B cell (primary cell): ENCODE results near the gene ADARB2. TPM values are rescaled to one million over a fixed set of nuclear protein-coding genes. Genes with fewer than 3 reads are reported as not detected.

Experiments used
- ATAC-seq: fragments of 200-7000 bp; cut with Tn5 transposase; one replicate; pipeline ENCODE4 v1.10.0; 2021; ENCODE audit warnings: low read depth, mild to moderate bottlenecking, moderate number of reproducible peaks, moderate library complexity
- CTCF ChIA-PET: fragments of 350-600 bp; sonication (Branson Sonifier 250); formaldehyde crosslinking; loops from one replicate; lab custom pipeline; 2021; ENCODE audit warnings: antibody characterized with exemption, inconsistent platforms; lab: Charles Lee
- POLR2A ChIA-PET: fragments of 350-600 bp; sonication (Branson Sonifier 250); formaldehyde crosslinking; loops from one replicate; lab custom pipeline; 2021; ENCODE audit warnings: antibody characterized with exemption; lab: Charles Lee
- DNase-seq: peaks from one replicate; pipeline ENCODE4 v3.0.0; 2013
- H2AFZ ChIP-seq: 2 replicates; pipeline ENCODE4 v1.6.1; 2012; ENCODE audit warnings: mild to moderate bottlenecking, low read depth, low read length; ENCODE audit not compliant: insufficient read depth, poor library complexity, severe bottlenecking
- H3K27ac ChIP-seq, 2 donors: 1 replicate in 1 of 2; 2 replicates in 1 of 2; pipeline ENCODE4 v1.5.1; 2012 to 2013; ENCODE audit warnings: low read length in 2 of 2, mild to moderate bottlenecking in 2 of 2, moderate library complexity in 1 of 2
- H3K27me3 ChIP-seq, 4 experiments: fragments of 200-600 bp in 1 of 4; sonication (generic) in 1 of 4; replicated peaks in 1 of 4; 1 replicate in 2 of 4; 2 replicates in 2 of 4; pipeline versions ENCODE4 v1.6.1 to v1.7.0; 2013 to 2016; ENCODE audit warnings: low read length in 3 of 4, mild to moderate bottlenecking in 2 of 4, mixed read lengths in 1 of 4, moderate library complexity in 1 of 4; ENCODE audit not compliant: insufficient read depth in 4 of 4, control insufficient read depth in 3 of 4; ENCODE audit errors: control extremely low read depth in 1 of 4
- H3K36me3 ChIP-seq, 2 experiments: replicated peaks in 1 of 2; 1 replicate in 1 of 2; 2 replicates in 1 of 2; pipeline versions ENCODE4 v1.6.1 to v1.7.1; 2013; ENCODE audit warnings: low read length in 1 of 2; ENCODE audit not compliant: insufficient read depth in 2 of 2, control insufficient read depth in 1 of 2; ENCODE audit errors: control extremely low read depth in 1 of 2, extremely low read depth in 1 of 2
- H3K4me1 ChIP-seq, 2 donors: fragments of 200-600 bp in 1 of 2; sonication (generic) in 1 of 2; 1 replicate in 1 of 2; 2 replicates in 1 of 2; pipeline versions ENCODE4 v1.5.1 to v1.6.1; 2013 to 2017; ENCODE audit warnings: low read length in 2 of 2; ENCODE audit not compliant: control insufficient read depth in 2 of 2, insufficient read depth in 2 of 2
- H3K4me2 ChIP-seq: replicated peaks from 2 replicates; pipeline ENCODE3; 2012; ENCODE audit warnings: mild to moderate bottlenecking, low read depth, low read length; ENCODE audit not compliant: poor library complexity, severe bottlenecking
- H3K4me3 ChIP-seq, 5 experiments: fragments of 200-600 bp in 1 of 5; sonication (generic) in 1 of 5; 1 replicate in 3 of 5; 2 replicates in 2 of 5; pipeline versions ENCODE4 v1.5.1 to v1.7.0; 2011 to 2016; ENCODE audit warnings: low read length in 4 of 5, mild to moderate bottlenecking in 4 of 5, low read depth in 2 of 5, control low read depth in 1 of 5, moderate library complexity in 1 of 5; ENCODE audit not compliant: insufficient read depth in 1 of 5; ENCODE audit errors: control extremely low read depth in 1 of 5, extremely low read depth in 1 of 5
- H3K79me2 ChIP-seq: fragments of 200-600 bp; sonication (generic); one replicate; pipeline ENCODE4 v1.6.0; 2016; ENCODE audit warnings: low read length; ENCODE audit not compliant: control insufficient read depth, insufficient read depth
- H3K9ac ChIP-seq: fragments of 200-600 bp; sonication (generic); 2 replicates; pipeline ENCODE4 v1.6.1; 2017; ENCODE audit warnings: mild to moderate bottlenecking, low read length, moderate library complexity
- H3K9me3 ChIP-seq, 3 donors: one replicate each; pipeline versions ENCODE4 v1.6.1 to v1.7.1; 2013; ENCODE audit warnings: low read length in 2 of 3; ENCODE audit not compliant: control insufficient read depth in 2 of 3, insufficient read depth in 1 of 3; ENCODE audit errors: control extremely low read depth in 1 of 3
- H4K20me1 ChIP-seq: 2 replicates; pipeline ENCODE4 v1.6.0; 2012; ENCODE audit warnings: mild to moderate bottlenecking, low read length; ENCODE audit not compliant: insufficient read depth, control insufficient read depth, poor library complexity, severe bottlenecking
- H3K27ac Mint-ChIP-seq: one replicate; pipeline ENCODE4 v1.8.0; 2021; ENCODE audit warnings: mixed read lengths
- H3K27me3 Mint-ChIP-seq: one replicate; pipeline ENCODE4 v1.8.0; 2021; ENCODE audit warnings: mixed read lengths
- H3K4me1 Mint-ChIP-seq: one replicate; pipeline ENCODE4 v1.8.0; 2021; ENCODE audit warnings: mixed read lengths
- H3K4me3 Mint-ChIP-seq: one replicate; pipeline ENCODE4 v1.8.0; 2021; ENCODE audit warnings: mixed read lengths
- H3K9me3 Mint-ChIP-seq: one replicate; pipeline ENCODE4 v1.8.0; 2022; ENCODE audit warnings: mixed read lengths; ENCODE audit not compliant: insufficient read depth
- EZH2 ChIP-seq: IDR thresholded peaks from 2 replicates; pipeline ENCODE4 v1.6.1; 2012; ENCODE audit warnings: borderline replicate concordance, low read depth, mild to moderate bottlenecking, moderate library complexity, low read length; ENCODE audit not compliant: insufficient read depth, poor library complexity, severe bottlenecking
- WGBS: methylation state at CpG from one replicate; pipeline ENCODE4 v1.1.5; 2013; ENCODE audit warnings: missing lambda C conversion rate; ENCODE audit not compliant: insufficient coverage; 5-methylcytosine and 5-hydroxymethylcytosine counted together
- intact Hi-C: fragments of 100-400 bp; cut with micrococcal nuclease; formaldehyde crosslinking; loops from one replicate; pipeline ENCODE4 v1.10.0; 2022
- polyA plus RNA-seq: library from polyadenylated mRNA; depleted of rRNA; stranded (reverse); fragments of >200 nt; gene quantifications from 2 replicates; pipeline ENCODE4 v1.2.3, GENCODE V29; 2012
- total RNA-seq, 2 donors: library from RNA; stranded (reverse); fragments of 120-200 nt in 1 of 2; gene quantifications; 1 replicate in 1 of 2; 2 replicates in 1 of 2; pipeline versions ENCODE4 v1.2.3 to v1.2.4, GENCODE V29; 2013 to 2022
- TF ChIP-seq, protein P1 (sequence below): fragments of 200-600 bp; IDR thresholded peaks from one replicate; pipeline ENCODE4 v1.8.0; 2022; ENCODE audit warnings: antibody characterized with exemption, mild to moderate bottlenecking

The ADARB2 gene
- total and polyA plus RNA-seq, 2 donors (not counting 1 experiment from before 2014, with no cell fraction given) = 0.13 to 0.96 TPM

GRCh38 chr10:1400101-1401070, 336.9 kb downstream of the ADARB2 start:
- Histone ChIP-seq H3K9ac (no peak overlapping the region), H3K9me3 (peaks cover 0 to 2% (median 0%) of the 10 kb centered on the region in 3 donors), H3K4me3 (no peak overlapping the region), H3K4me1 (no peaks in the 10 kb centered on the region), H3K36me3 (no peaks in the 10 kb centered on the region), H4K20me1 (no peaks in the 10 kb centered on the region), H2AFZ (no peak overlapping the region), H3K4me2 (no peak overlapping the region), H3K27ac (no peak overlapping the region), H3K79me2 (no peaks in the 10 kb centered on the region), H3K27me3 (peaks cover 0 to 9% (median 2%) of the 10 kb centered on the region in 4 experiments)
- H3K27me3 Mint-ChIP-seq = peaks cover 23% of the 10 kb centered on the region
- CTCF ChIA-PET = no interaction called here
- no peak for TF ChIP-seq EZH2
- TF ChIP-seq, protein P1, sequence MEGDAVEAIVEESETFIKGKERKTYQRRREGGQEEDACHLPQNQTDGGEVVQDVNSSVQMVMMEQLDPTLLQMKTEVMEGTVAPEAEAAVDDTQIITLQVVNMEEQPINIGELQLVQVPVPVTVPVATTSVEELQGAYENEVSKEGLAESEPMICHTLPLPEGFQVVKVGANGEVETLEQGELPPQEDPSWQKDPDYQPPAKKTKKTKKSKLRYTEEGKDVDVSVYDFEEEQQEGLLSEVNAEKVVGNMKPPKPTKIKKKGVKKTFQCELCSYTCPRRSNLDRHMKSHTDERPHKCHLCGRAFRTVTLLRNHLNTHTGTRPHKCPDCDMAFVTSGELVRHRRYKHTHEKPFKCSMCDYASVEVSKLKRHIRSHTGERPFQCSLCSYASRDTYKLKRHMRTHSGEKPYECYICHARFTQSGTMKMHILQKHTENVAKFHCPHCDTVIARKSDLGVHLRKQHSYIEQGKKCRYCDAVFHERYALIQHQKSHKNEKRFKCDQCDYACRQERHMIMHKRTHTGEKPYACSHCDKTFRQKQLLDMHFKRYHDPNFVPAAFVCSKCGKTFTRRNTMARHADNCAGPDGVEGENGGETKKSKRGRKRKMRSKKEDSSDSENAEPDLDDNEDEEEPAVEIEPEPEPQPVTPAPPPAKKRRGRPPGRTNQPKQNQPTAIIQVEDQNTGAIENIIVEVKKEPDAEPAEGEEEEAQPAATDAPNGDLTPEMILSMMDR = no peak
- no peak for DNase-seq
- intact Hi-C loops = no loop called here
- H3K4me3 Mint-ChIP-seq = no peak overlapping the region
- H3K9me3 Mint-ChIP-seq = no peaks in the 10 kb centered on the region
- POLR2A ChIA-PET = no interaction called here
- no peak for ATAC-seq
- H3K4me1 Mint-ChIP-seq = no peaks in the 10 kb centered on the region
- WGBS = 81% methylated on average over 24 of the region's 30 CpGs
- no peak overlapping the region for H3K27ac Mint-ChIP-seq
